ENCODE measurements around the gene PPP2R5D.

The PPP2R5D gene

DNA sequence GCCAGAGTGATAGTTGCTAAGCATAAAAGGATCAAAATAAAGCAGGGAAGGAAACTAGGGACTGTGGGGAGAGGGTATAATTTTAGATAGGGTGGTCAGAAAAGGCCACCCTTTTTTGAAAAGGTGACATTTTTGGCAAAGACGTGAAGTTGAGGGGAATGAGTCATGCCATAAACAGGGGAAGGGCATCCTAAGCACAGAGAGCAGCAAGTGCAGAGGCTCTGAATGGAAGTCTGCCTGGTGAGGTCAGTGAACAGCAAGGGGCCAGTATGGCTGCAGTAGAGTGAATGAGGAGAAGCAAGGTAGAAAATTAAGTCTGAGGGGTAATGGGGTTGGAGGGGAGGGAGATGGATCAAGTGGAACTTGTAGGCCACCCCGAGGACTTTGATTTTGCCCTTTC lies 77.5 kb downstream of the PPP2R5D start:
- no peak for DNase-seq (ENCODE audit: low read depth)
- TF ChIP-seq, protein P1, sequence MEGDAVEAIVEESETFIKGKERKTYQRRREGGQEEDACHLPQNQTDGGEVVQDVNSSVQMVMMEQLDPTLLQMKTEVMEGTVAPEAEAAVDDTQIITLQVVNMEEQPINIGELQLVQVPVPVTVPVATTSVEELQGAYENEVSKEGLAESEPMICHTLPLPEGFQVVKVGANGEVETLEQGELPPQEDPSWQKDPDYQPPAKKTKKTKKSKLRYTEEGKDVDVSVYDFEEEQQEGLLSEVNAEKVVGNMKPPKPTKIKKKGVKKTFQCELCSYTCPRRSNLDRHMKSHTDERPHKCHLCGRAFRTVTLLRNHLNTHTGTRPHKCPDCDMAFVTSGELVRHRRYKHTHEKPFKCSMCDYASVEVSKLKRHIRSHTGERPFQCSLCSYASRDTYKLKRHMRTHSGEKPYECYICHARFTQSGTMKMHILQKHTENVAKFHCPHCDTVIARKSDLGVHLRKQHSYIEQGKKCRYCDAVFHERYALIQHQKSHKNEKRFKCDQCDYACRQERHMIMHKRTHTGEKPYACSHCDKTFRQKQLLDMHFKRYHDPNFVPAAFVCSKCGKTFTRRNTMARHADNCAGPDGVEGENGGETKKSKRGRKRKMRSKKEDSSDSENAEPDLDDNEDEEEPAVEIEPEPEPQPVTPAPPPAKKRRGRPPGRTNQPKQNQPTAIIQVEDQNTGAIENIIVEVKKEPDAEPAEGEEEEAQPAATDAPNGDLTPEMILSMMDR (IDR thresholded peaks at IDR 0.05; ENCODE audit: low read length, missing control alignments), result no peak
- H3K4me3 ChIP-seq (replicated peaks; ENCODE audit: low read depth, low read length), result no peak overlapping the region
